GM19193 (cell line): Measurements from ENCODE around the gene FAM219B.

ENCODE experiments used
- POLR2A ChIP-seq: IDR thresholded peaks from 4 replicates; pipeline ENCODE4 v1.6.1; 2011; ENCODE audit not compliant: insufficient read depth, insufficient read length; ENCODE audit errors: extremely low read depth

Gene FAM219B

GRCh38 chr15:74908635-74909034 lies 2.0 kb upstream of the FAM219B start:
- TF ChIP-seq POLR2A: no peak

GRCh38 chr15:74907163-74907870 lies 666 bp upstream of the FAM219B start:
- no peak for TF ChIP-seq POLR2A

- TF ChIP-seq POLR2A: no peak
These were observed 593 bp downstream of the FAM219B start for GRCh38 chr15:74906067-74906449.

GRCh38 chr15:74904190-74904805 lies 2.4 kb downstream of the FAM219B start:
- TF ChIP-seq POLR2A: no peak

- no peak for TF ChIP-seq POLR2A
These were observed 3.0 kb downstream of the FAM219B start for GRCh38 chr15:74903676-74904075.

- TF ChIP-seq POLR2A: no peak
These were observed 4.2 kb downstream of the FAM219B start for GRCh38 chr15:74902295-74903075.

- TF ChIP-seq POLR2A: no peak
These were observed 5.0 kb downstream of the FAM219B start for GRCh38 chr15:74901612-74902063.

- TF ChIP-seq POLR2A: no peak
These were observed 9.3 kb downstream of the FAM219B start for GRCh38 chr15:74897300-74897701.

- no peak for TF ChIP-seq POLR2A
These were observed 10.3 kb downstream of the FAM219B start for GRCh38 chr15:74896316-74896715.

GRCh38 chr15:74895830-74896229 lies 10.8 kb downstream of the FAM219B start:
- no peak for TF ChIP-seq POLR2A

- TF ChIP-seq POLR2A: no peak
These were observed 13.0 kb downstream of the FAM219B start for GRCh38 chr15:74893627-74894026.

GRCh38 chr15:74892931-74893330 lies 13.7 kb downstream of the FAM219B start:
- TF ChIP-seq POLR2A: no peak

- no peak for TF ChIP-seq POLR2A
These were observed 14.3 kb downstream of the FAM219B start for GRCh38 chr15:74892313-74892712.

- no peak for TF ChIP-seq POLR2A
These were observed 15.2 kb downstream of the FAM219B start for GRCh38 chr15:74891469-74891868.

- TF ChIP-seq POLR2A: no peak
These were observed 16.0 kb downstream of the FAM219B start for GRCh38 chr15:74890665-74890960.
